ENCODE results near the gene MRPL36.

MRPL36 gene

DNA sequence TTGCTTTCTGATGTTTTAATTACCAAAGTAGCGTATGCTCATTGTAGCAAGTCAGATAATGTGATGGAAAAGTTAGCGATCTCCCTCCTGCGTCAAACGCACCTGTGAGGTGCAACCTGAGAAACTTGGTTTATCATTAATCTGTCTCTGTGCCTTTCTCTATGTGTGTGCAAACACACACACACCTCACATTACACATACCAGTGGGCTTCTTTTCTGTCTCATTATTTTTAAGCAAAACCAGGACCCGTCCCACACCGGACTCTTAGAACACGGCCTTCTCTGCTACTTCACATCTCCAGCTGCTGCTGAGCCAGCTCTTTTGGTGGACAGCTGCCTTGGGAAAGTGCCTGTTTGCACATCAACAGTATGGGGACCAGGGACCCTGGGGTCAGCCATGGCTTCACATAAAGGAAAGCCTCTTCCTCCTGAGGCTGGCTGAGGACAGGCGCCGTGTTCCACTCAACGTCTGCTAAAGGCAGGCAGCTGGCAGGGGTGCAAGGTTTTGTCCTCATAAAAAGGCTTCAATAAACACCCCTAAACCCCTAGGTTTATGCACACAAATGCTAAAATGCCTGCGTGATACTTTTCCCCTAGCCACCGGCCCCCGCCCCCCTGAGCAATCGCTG is 44.2 kb downstream of the MRPL36 start:
- TF ChIP-seq, protein P1, sequence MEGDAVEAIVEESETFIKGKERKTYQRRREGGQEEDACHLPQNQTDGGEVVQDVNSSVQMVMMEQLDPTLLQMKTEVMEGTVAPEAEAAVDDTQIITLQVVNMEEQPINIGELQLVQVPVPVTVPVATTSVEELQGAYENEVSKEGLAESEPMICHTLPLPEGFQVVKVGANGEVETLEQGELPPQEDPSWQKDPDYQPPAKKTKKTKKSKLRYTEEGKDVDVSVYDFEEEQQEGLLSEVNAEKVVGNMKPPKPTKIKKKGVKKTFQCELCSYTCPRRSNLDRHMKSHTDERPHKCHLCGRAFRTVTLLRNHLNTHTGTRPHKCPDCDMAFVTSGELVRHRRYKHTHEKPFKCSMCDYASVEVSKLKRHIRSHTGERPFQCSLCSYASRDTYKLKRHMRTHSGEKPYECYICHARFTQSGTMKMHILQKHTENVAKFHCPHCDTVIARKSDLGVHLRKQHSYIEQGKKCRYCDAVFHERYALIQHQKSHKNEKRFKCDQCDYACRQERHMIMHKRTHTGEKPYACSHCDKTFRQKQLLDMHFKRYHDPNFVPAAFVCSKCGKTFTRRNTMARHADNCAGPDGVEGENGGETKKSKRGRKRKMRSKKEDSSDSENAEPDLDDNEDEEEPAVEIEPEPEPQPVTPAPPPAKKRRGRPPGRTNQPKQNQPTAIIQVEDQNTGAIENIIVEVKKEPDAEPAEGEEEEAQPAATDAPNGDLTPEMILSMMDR (conservative IDR thresholded peaks at IDR 0.05; ENCODE audit: low read depth, low read length) = no peak
- no peak overlapping the region for H3K4me3 ChIP-seq (ENCODE audit: low read depth, low read length)
- no peak for DNase-seq (ENCODE audit: low read depth)

- TF ChIP-seq, protein P1 (conservative IDR thresholded peaks at IDR 0.05; ENCODE audit: low read depth, low read length) = no peak
- no peak overlapping the region for H3K4me3 ChIP-seq (ENCODE audit: low read depth, low read length)
- DNase-seq (ENCODE audit: low read depth) = no peak
These were observed 45.0 kb downstream of the MRPL36 start for GRCh38 chr5:1754531-1755220.

- no peak for DNase-seq (ENCODE audit: low read depth)
- TF ChIP-seq, protein P1 (conservative IDR thresholded peaks at IDR 0.05; ENCODE audit: low read depth, low read length) = no peak
- no peak overlapping the region for H3K4me3 ChIP-seq (ENCODE audit: low read depth, low read length)
These were observed 46.1 kb downstream of the MRPL36 start for GRCh38 chr5:1753490-1753889.

GRCh38 chr5:1752881-1753280 is 46.8 kb downstream of the MRPL36 start:
- TF ChIP-seq, protein P1 (conservative IDR thresholded peaks at IDR 0.05; ENCODE audit: low read depth, low read length) = no peak
- no peak for DNase-seq (ENCODE audit: low read depth)
- H3K4me3 ChIP-seq (ENCODE audit: low read depth, low read length) = no peak overlapping the region

DNA sequence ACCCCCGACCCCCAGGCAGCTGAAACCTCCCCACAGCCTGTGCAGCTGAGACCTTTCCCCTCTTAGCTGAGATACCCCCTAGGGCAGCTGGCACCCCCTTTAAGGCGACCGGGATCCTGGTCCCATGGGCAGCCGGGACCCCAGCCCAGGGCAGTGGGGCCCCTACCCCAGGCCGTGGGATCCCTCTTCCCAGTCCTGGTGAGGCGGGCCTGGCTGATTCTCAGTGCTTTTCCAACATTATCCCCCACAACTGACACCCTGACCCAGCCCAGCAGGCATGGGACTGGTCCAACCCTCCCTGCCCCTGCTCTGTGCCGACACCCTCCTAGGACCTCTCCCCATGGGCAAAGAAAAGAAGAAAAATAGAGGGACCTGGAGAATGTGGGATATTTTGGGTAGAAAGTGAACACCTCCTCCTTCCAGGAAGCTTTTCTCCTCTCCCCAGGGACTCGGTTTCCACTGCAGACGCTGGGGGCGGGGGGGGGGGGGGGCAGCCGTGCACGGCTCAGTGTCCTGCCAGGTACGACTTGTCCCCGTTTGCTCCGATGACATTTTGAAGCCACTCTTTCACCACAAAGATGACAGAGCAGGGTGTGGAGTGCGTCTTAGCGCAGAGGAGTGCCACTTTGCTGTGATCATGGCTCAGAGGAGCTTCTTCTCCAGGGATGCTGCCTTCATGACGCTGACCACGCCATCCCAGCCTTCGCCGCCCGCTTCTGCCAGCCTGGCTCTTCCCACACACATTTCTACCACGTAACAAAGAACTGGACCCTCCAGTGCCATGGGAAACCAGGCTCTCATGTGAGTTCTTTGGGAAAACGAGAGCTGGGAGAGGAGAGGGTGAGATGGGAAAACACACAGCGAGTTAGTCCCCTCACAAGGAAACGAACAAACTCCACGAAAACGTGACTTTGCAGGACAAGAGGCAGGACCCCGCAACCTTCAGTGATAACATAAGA is 47.5 kb downstream of the MRPL36 start:
- H3K4me3 ChIP-seq (ENCODE audit: low read depth, low read length) = no peak overlapping the region
- TF ChIP-seq, protein P1 (conservative IDR thresholded peaks at IDR 0.05; ENCODE audit: low read depth, low read length) = no peak
- DNase-seq (ENCODE audit: low read depth) = no peak

GRCh38 chr5:1751026-1751863 is 48.4 kb downstream of the MRPL36 start:
- no peak for DNase-seq (ENCODE audit: low read depth)
- no peak overlapping the region for H3K4me3 ChIP-seq (ENCODE audit: low read depth, low read length)
- TF ChIP-seq, protein P1 (conservative IDR thresholded peaks at IDR 0.05; ENCODE audit: low read depth, low read length) = no peak
